ENCODE data around the gene CDC20B. TPM values are rescaled to one million over a fixed set of nuclear protein-coding genes. Genes with fewer than 3 reads are reported as not detected.
A peak's percentile ranks its signal among the peaks of the same experiment; 100 is the strongest.

CDC20B gene
- total RNA-seq, 4 donors from 2014 or later, result not detected

DNA sequence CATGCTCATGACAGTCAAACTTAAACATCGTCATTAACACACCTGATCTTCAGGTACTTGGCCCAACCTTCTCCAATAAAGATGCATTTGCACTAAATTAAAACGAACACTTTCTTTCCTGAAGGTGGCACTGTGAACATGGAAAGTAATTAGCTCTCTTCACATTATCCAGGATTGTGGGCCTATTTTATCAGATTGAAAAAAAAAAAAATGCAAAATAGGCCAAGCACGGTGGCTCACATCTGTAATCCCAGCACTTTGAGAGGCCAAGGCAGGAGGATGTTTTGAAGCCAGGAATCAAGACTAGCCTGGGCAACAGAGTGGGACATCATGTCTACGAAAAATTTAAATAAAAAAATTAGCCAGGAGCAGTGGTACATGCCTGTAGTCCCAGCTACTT lies 14.4 kb upstream of the CDC20B start:
- no peak for TF ChIP-seq POLR2A (IDR thresholded peaks at IDR 0.05)
- TF ChIP-seq, protein P1, sequence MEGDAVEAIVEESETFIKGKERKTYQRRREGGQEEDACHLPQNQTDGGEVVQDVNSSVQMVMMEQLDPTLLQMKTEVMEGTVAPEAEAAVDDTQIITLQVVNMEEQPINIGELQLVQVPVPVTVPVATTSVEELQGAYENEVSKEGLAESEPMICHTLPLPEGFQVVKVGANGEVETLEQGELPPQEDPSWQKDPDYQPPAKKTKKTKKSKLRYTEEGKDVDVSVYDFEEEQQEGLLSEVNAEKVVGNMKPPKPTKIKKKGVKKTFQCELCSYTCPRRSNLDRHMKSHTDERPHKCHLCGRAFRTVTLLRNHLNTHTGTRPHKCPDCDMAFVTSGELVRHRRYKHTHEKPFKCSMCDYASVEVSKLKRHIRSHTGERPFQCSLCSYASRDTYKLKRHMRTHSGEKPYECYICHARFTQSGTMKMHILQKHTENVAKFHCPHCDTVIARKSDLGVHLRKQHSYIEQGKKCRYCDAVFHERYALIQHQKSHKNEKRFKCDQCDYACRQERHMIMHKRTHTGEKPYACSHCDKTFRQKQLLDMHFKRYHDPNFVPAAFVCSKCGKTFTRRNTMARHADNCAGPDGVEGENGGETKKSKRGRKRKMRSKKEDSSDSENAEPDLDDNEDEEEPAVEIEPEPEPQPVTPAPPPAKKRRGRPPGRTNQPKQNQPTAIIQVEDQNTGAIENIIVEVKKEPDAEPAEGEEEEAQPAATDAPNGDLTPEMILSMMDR (IDR thresholded peaks at IDR 0.05), result no peak
- no peak for TF ChIP-seq EP300 (IDR thresholded peaks at IDR 0.05)
- TF ChIP-seq POLR2AphosphoS5 (IDR thresholded peaks at IDR 0.05), result no peak
- H3K27me3 ChIP-seq, result peaks cover 74% of the 10 kb centered on the region
- no peaks in the 10 kb centered on the region for H3K36me3 ChIP-seq
- H3K4me1 ChIP-seq, result no peaks in the 10 kb centered on the region
- ATAC-seq, result no peak
- whole genome bisulfite sequencing, 2 donors (ENCODE audit: low coverage in 1 of 2), result 32 to 48% methylated on average over 2 to 4 of the region's 4 CpGs
- no peak overlapping the region for H3K27ac ChIP-seq
- H3K4me3 ChIP-seq, result no peak overlapping the region
- H3K9me3 ChIP-seq, result peaks cover 0 to 6% (median 0%) of the 10 kb centered on the region in 3 donors

DNA sequence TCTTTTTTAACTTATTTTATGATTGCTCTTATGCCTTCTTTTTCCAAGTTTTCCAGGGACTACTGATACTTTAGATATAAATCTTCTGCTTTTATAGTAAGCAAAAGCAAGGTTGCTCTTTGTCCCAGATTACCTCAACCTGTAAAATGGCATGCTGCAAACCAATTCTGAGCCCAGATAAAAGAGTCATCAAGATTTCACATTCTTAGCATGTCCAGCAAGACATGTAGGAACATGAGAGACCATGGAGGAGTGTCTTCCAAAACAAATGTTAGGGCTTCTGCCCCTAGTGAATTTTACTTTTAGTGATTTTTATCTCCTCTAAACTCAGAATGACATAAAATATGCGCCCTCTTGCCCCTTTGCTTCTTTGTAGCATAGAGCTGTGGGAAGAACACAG lies 7.0 kb upstream of the CDC20B start:
- no peak overlapping the region for H3K27ac ChIP-seq
- H3K4me3 ChIP-seq, result no peak overlapping the region
- no peak for ATAC-seq
- H3K9me3 ChIP-seq, result peaks cover 0 to 6% (median 0%) of the 10 kb centered on the region in 3 donors
- H3K27me3 ChIP-seq, result peaks cover 84% of the 10 kb centered on the region
- 45 to 58% methylated on average over 1 of the region's 1 CpG for WGBS, 2 donors (ENCODE audit: low coverage in 1 of 2)
- no peak for TF ChIP-seq EP300 (IDR thresholded peaks at IDR 0.05)
- no peak for TF ChIP-seq POLR2AphosphoS5 (IDR thresholded peaks at IDR 0.05)
- TF ChIP-seq, protein P1 (IDR thresholded peaks at IDR 0.05), result no peak
- TF ChIP-seq POLR2A (IDR thresholded peaks at IDR 0.05), result no peak
- peaks cover 2 to 14% (median 8%) of the 10 kb centered on the region in 3 donors for H3K4me1 ChIP-seq
- H3K36me3 ChIP-seq, result no peaks in the 10 kb centered on the region

DNA sequence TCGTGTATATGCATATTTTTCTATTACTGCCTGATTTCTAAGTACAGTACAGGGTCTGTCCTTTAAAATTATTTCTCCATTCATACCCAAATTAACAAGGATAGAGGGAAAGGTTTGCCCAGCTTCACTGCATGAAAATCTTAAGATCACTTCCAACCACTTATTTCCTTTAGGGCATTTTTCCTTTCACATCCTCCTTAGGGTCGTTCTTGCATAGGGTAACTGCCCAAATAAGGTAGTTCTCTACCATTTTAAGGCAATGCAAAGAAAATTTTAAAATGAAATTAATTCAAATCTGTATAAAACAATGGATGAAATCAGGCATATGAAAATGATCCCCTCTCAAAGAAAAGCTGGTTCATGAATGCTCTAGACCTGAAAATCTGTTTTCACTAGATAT lies 4.1 kb upstream of the CDC20B start:
- WGBS, 2 donors (ENCODE audit: low coverage in 1 of 2), result 14 to 19% methylated on average over 2 of the region's 2 CpGs
- no peak for TF ChIP-seq EP300 (IDR thresholded peaks at IDR 0.05)
- TF ChIP-seq POLR2AphosphoS5 (IDR thresholded peaks at IDR 0.05), result no peak
- TF ChIP-seq, protein P1 (IDR thresholded peaks at IDR 0.05), result no peak
- no peak for TF ChIP-seq POLR2A (IDR thresholded peaks at IDR 0.05)
- H3K36me3 ChIP-seq, result no peaks in the 10 kb centered on the region
- H3K27me3 ChIP-seq, result peaks cover 93% of the 10 kb centered on the region
- H3K4me1 ChIP-seq, result peaks cover 2 to 33% (median 20%) of the 10 kb centered on the region in 3 donors
- H3K4me3 ChIP-seq, result no peak overlapping the region
- ATAC-seq, result no peak
- H3K9me3 ChIP-seq, result no peaks in the 10 kb centered on the region
- H3K27ac ChIP-seq, result no peak overlapping the region

DNA sequence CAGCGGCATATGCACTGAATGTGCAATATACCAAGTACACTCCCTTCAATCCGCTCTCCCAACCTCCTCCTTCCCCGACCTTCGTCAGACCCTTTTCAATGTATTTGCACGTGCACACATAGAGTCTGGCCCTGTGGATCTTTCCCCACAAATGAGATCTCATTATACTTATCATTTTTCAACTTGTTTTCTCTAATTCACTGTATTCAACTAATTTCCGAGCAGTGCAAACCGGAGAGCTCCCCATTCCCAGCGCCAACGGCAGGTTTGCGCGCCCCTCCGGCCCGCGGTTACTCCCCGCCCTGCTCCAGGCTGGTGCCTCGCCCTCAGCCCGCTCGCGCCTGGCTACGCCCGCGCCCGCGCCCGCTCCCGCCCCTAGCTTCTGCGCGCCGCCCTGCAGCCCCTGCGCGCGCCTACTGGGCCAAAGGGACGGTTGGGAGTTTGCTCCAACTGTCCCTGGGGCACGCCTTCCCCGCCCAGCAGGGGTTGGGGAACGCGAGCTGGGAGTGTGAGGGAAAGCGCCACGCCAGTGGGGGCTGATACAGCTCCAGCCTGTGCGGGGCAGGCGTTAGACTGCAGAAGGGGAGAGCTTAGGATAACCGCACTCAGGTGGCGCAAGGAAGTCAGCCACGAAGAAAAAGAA lies 3.3 kb upstream of the CDC20B start:
- Histone ChIP-seq H3K27ac (no peak overlapping the region), H3K4me3 (peak overlapping the region in 1 of 2 donors; percentile 35), H3K4me1 (peaks cover 2 to 34% (median 20%) of the 10 kb centered on the region in 3 donors), H3K9me3 (no peaks in the 10 kb centered on the region), H3K36me3 (no peaks in the 10 kb centered on the region), H3K27me3 (peaks cover 94% of the 10 kb centered on the region)
- WGBS, 2 donors (ENCODE audit: low coverage in 1 of 2), result 3 to 5% methylated on average over 19 to 27 of the region's 44 CpGs
- TF ChIP-seq POLR2AphosphoS5 (IDR thresholded peaks at IDR 0.05), result no peak
- TF ChIP-seq, protein P1 (IDR thresholded peaks at IDR 0.05), result peak in 1 of 4 experiments; percentile 54
- no peak for ATAC-seq

DNA sequence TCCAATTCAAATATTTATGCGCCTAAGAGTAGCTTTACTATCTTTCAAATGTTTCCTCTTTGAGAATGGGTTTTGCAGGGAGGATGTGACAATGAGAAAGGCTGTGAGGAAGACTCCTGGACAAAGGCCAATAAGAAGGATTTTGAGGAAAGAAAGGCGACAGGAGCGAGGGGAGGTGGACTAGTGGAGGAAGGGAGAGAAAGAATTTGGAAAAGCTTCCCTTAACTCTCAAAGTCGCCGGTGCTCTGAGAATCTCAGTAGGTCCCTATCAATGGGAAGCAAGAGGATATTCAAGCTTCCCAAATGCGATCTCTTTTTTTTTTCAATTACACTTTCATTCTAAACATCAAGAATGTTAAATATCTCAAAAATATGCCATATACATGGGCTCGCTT lies 2.8 kb upstream of the CDC20B start:
- no peak for ATAC-seq
- WGBS, 2 donors (ENCODE audit: low coverage in 1 of 2), result 10 to 13% methylated on average over 7 of the region's 7 CpGs
- Histone ChIP-seq H3K27ac (no peak overlapping the region), H3K9me3 (no peaks in the 10 kb centered on the region), H3K4me3 (no peak overlapping the region), H3K4me1 (peaks cover 2 to 34% (median 20%) of the 10 kb centered on the region in 3 donors), H3K27me3 (peaks cover 95% of the 10 kb centered on the region), H3K36me3 (no peaks in the 10 kb centered on the region)
- TF ChIP-seq EP300 (IDR thresholded peaks at IDR 0.05) (no peak), POLR2AphosphoS5 (IDR thresholded peaks at IDR 0.05) (no peak), POLR2A (IDR thresholded peaks at IDR 0.05) (no peak)
- TF ChIP-seq, protein P1 (IDR thresholded peaks at IDR 0.05), result no peak
